Peyer's patch (tissue), 4 donors: ENCODE measurements around the gene SEMA3D. TPM values are rescaled to one million over a fixed set of nuclear protein-coding genes. Genes with fewer than 3 reads are reported as not detected.

Experiments used
- DNase-seq, 3 donors: peaks; one replicate each; pipeline ENCODE4 v3.0.0-alpha.2; 2017 to 2019
- H3K27ac ChIP-seq, 4 donors: fragments of 200-600 bp; sonication (generic); one replicate each; pipeline ENCODE4 v1.5.1; 2016 to 2019
- H3K27me3 ChIP-seq, 2 donors: fragments of 200-600 bp; sonication (generic); one replicate each; pipeline ENCODE4 v1.5.1; 2019
- H3K36me3 ChIP-seq, 3 donors: fragments of 200-600 bp; sonication (generic); one replicate each; pipeline ENCODE4 v1.5.1; 2016 to 2019
- H3K4me1 ChIP-seq, 4 donors: fragments of 200-600 bp; sonication (generic); one replicate each; pipeline ENCODE4 v1.5.1; 2016 to 2019
- H3K4me3 ChIP-seq, 4 donors: fragments of 200-600 bp; sonication (generic); 1 replicate in 3 of 4; 2 replicates in 1 of 4; pipeline ENCODE4 v1.5.1; 2016 to 2019; ENCODE audit warnings: mild to moderate bottlenecking in 1 of 4
- H3K9me3 ChIP-seq, 4 donors: fragments of 200-600 bp; sonication (generic); one replicate each; pipeline ENCODE4 v1.5.1; 2016 to 2019; ENCODE audit warnings: mild to moderate bottlenecking in 1 of 4
- POLR2A ChIP-seq, 2 donors: fragments of 450-650 bp; IDR thresholded peaks; one replicate each; pipeline ENCODE4 v1.5.1; 2017; ENCODE audit warnings: antibody characterized with exemption in 2 of 2, mild to moderate bottlenecking in 2 of 2, moderate library complexity in 2 of 2
- total RNA-seq, 4 donors: library from RNA; depleted of rRNA; stranded (reverse); fragments of >200 nt; gene quantifications; one replicate each; pipeline ENCODE4 v1.1.0, GENCODE V29; 2016
- TF ChIP-seq, protein P1 (sequence below), 6 experiments: fragments of 450-650 bp in 4 of 6; fragments of 200-600 bp in 2 of 6; sonication (generic) in 1 of 6; IDR thresholded peaks; one replicate each; pipeline ENCODE4 v1.5.1; 2017 to 2019; ENCODE audit warnings: antibody characterized with exemption in 6 of 6, mild to moderate bottlenecking in 3 of 6, moderate library complexity in 1 of 6

The SEMA3D gene
- total RNA-seq, 4 donors from 2014 or later = 4.5 to 7.6 (median 6.5) TPM

GRCh38 chr7:85062651-85063050 is 124.2 kb downstream of the SEMA3D start:
- no peaks in the 10 kb centered on the region for H3K27me3 ChIP-seq
- H3K9me3 ChIP-seq = no peaks in the 10 kb centered on the region
- no peak overlapping the region for H3K4me3 ChIP-seq
- no peaks in the 10 kb centered on the region for H3K4me1 ChIP-seq
- no peak for DNase-seq
- H3K36me3 ChIP-seq = no peaks in the 10 kb centered on the region
- no peak overlapping the region for H3K27ac ChIP-seq
- no peak for TF ChIP-seq POLR2A (IDR thresholded peaks at IDR 0.05)
- TF ChIP-seq, protein P1, sequence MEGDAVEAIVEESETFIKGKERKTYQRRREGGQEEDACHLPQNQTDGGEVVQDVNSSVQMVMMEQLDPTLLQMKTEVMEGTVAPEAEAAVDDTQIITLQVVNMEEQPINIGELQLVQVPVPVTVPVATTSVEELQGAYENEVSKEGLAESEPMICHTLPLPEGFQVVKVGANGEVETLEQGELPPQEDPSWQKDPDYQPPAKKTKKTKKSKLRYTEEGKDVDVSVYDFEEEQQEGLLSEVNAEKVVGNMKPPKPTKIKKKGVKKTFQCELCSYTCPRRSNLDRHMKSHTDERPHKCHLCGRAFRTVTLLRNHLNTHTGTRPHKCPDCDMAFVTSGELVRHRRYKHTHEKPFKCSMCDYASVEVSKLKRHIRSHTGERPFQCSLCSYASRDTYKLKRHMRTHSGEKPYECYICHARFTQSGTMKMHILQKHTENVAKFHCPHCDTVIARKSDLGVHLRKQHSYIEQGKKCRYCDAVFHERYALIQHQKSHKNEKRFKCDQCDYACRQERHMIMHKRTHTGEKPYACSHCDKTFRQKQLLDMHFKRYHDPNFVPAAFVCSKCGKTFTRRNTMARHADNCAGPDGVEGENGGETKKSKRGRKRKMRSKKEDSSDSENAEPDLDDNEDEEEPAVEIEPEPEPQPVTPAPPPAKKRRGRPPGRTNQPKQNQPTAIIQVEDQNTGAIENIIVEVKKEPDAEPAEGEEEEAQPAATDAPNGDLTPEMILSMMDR (IDR thresholded peaks at IDR 0.05) = no peak

- DNase-seq = no peak
- H3K4me1 ChIP-seq = no peaks in the 10 kb centered on the region
- TF ChIP-seq POLR2A (IDR thresholded peaks at IDR 0.05) = no peak
- TF ChIP-seq, protein P1 (IDR thresholded peaks at IDR 0.05) = no peak
- H3K9me3 ChIP-seq = no peaks in the 10 kb centered on the region
- H3K4me3 ChIP-seq = no peak overlapping the region
- no peaks in the 10 kb centered on the region for H3K36me3 ChIP-seq
- no peaks in the 10 kb centered on the region for H3K27me3 ChIP-seq
- H3K27ac ChIP-seq = no peak overlapping the region
Observed at GRCh38 chr7:85061456-85061855, 125.4 kb downstream of the SEMA3D start.

- Histone ChIP-seq H3K9me3 (no peaks in the 10 kb centered on the region), H3K4me3 (no peak overlapping the region), H3K36me3 (no peaks in the 10 kb centered on the region), H3K27ac (no peak overlapping the region), H3K4me1 (no peaks in the 10 kb centered on the region), H3K27me3 (no peaks in the 10 kb centered on the region)
- DNase-seq = no peak
- TF ChIP-seq, protein P1 (IDR thresholded peaks at IDR 0.05) = no peak
- TF ChIP-seq POLR2A (IDR thresholded peaks at IDR 0.05) = no peak
Observed at GRCh38 chr7:85060696-85061095, 126.2 kb downstream of the SEMA3D start.

- TF ChIP-seq, protein P1 (IDR thresholded peaks at IDR 0.05) = no peak
- no peak for TF ChIP-seq POLR2A (IDR thresholded peaks at IDR 0.05)
- no peak overlapping the region for H3K27ac ChIP-seq
- H3K4me1 ChIP-seq = no peaks in the 10 kb centered on the region
- no peaks in the 10 kb centered on the region for H3K9me3 ChIP-seq
- no peak overlapping the region for H3K4me3 ChIP-seq
- DNase-seq = no peak
- H3K36me3 ChIP-seq = no peaks in the 10 kb centered on the region
- no peaks in the 10 kb centered on the region for H3K27me3 ChIP-seq
Observed at GRCh38 chr7:85055906-85056305, 130.9 kb downstream of the SEMA3D start.

DNA sequence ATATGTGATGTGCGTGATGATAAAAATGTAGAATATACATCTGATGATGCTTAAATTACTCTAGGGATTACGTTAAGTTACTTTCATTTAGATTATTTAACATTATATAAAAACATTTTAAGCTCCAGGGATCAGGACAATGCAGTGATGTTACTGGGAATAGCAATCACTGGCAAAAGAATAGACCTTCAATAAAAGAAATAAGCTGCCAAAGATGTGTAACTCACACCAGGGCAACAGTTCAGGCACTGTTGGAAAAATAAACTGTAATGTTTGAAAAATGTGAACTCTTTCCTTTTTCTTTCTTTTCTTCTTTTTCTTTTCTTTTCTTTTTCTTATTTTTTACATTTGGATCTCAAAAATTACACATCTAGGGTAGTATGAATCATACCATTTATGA is 131.7 kb downstream of the SEMA3D start:
- Histone ChIP-seq H3K27me3 (no peaks in the 10 kb centered on the region), H3K4me1 (no peaks in the 10 kb centered on the region), H3K27ac (no peak overlapping the region), H3K4me3 (no peak overlapping the region), H3K9me3 (no peaks in the 10 kb centered on the region), H3K36me3 (no peaks in the 10 kb centered on the region)
- TF ChIP-seq POLR2A (IDR thresholded peaks at IDR 0.05) = no peak
- TF ChIP-seq, protein P1 (IDR thresholded peaks at IDR 0.05) = no peak
- DNase-seq = no peak

DNA sequence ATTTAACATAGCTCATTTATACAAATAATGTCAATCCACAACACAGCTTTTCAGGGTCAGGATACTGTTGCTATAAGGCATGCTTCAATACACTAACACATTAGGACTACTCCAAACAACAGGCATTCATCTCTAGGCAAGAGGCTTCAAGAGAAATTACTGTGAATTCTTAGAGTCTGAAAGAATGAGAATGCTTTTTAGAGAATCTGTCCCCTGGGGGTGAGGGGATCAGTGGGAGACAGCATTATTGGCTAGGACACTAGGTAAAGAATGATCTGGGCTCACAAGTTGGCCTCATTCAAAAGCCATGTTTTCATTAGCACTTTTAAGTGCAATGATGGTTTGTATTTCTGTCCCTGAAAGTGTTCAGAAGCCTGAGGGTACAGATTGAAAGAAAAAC is 132.6 kb downstream of the SEMA3D start:
- TF ChIP-seq, protein P1 (IDR thresholded peaks at IDR 0.05) = no peak
- TF ChIP-seq POLR2A (IDR thresholded peaks at IDR 0.05) = no peak
- no peak for DNase-seq
- Histone ChIP-seq H3K27ac (no peak overlapping the region), H3K4me3 (no peak overlapping the region), H3K9me3 (no peaks in the 10 kb centered on the region), H3K27me3 (no peaks in the 10 kb centered on the region), H3K36me3 (no peaks in the 10 kb centered on the region), H3K4me1 (no peaks in the 10 kb centered on the region)
